Mesodermal cell (in vitro differentiated cells): Measurements from ENCODE around the gene CTIF.

Experiments used
- H3K27ac ChIP-seq: 2 replicates; pipeline ENCODE4 v1.7.0; 2013; ENCODE audit warnings: mild to moderate bottlenecking, low read depth, low read length, moderate library complexity; ENCODE audit not compliant: severe bottlenecking
- H3K36me3 ChIP-seq: 2 replicates; pipeline ENCODE4 v1.7.1; 2013; ENCODE audit warnings: mild to moderate bottlenecking, low read length, moderate library complexity; ENCODE audit not compliant: control insufficient read depth, insufficient read depth
- H3K4me1 ChIP-seq: one replicate; pipeline ENCODE4 v1.7.1; 2013; ENCODE audit warnings: mild to moderate bottlenecking, low read length; ENCODE audit not compliant: insufficient read depth, control insufficient read depth, poor library complexity, severe bottlenecking
- H3K4me3 ChIP-seq: 2 replicates; pipeline ENCODE4 v1.7.0; 2013; ENCODE audit warnings: low read length, control low read depth, mild to moderate bottlenecking; ENCODE audit not compliant: insufficient read depth, poor library complexity, severe bottlenecking; ENCODE audit errors: extremely low read depth
- H3K9me3 ChIP-seq: 2 replicates; pipeline ENCODE4 v1.7.1; 2013; ENCODE audit warnings: mild to moderate bottlenecking, low read length, moderate library complexity; ENCODE audit not compliant: control insufficient read depth
- WGBS, 2 experiments: methylation state at CpG; one replicate each; pipeline ENCODE4 v1.1.5; 2013; ENCODE audit warnings: missing lambda C conversion rate in 2 of 2; ENCODE audit not compliant: insufficient coverage in 2 of 2; 5-methylcytosine and 5-hydroxymethylcytosine counted together

Gene CTIF

DNA sequence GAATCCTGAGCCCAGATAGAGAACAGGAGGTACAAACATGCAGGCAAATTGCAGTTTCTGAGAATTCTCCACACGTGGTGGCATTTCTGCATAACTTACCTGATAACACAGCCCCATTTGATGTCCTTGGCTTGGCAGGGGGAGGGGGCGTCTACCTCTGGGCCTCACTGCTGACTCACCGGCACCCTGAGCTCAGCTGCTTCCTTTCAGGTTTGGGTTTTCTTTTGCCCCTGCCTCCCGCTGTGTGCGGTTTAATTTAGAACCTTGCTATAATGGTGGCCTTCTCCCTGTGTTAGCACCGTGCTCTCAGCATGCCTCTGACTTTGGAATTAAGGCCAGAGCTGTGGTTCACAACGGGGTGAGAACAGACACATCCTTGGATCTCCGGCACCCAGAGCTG is 4.4 kb downstream of the CTIF start:
- peaks cover 64% of the 10 kb centered on the region for H3K4me1 ChIP-seq
- peaks cover 6% of the 10 kb centered on the region for H3K36me3 ChIP-seq
- 16 to 19% methylated on average over 7 to 8 of the region's 8 CpGs for WGBS, 2 experiments
- H3K27ac ChIP-seq, result no peak overlapping the region
- H3K4me3 ChIP-seq, result no peak overlapping the region
- no peaks in the 10 kb centered on the region for H3K9me3 ChIP-seq

DNA sequence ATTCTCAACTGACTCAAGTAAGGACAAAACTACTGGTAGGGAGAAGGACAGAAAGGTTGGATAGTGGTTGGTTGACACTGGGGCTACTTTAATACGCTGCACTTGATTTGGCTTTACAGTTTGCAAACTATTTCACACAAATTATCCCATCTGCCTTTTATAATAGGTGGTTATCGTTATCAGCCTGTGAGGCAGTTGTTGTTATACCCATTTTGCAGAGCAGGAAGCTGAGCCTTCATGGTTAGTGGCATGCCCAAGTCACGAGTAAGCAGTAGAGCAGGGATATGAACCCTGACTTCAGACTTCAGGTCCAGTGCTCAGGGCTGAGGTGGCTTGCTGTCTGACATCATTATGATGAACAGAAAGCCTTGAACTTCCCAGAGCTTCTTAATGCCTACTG is 5.3 kb downstream of the CTIF start:
- Histone ChIP-seq H3K4me3 (no peak overlapping the region), H3K27ac (no peak overlapping the region), H3K36me3 (peaks cover 12% of the 10 kb centered on the region), H3K9me3 (no peaks in the 10 kb centered on the region), H3K4me1 (peaks cover 68% of the 10 kb centered on the region)
- 93 to 96% methylated on average over 2 of the region's 3 CpGs for WGBS, 2 experiments

DNA sequence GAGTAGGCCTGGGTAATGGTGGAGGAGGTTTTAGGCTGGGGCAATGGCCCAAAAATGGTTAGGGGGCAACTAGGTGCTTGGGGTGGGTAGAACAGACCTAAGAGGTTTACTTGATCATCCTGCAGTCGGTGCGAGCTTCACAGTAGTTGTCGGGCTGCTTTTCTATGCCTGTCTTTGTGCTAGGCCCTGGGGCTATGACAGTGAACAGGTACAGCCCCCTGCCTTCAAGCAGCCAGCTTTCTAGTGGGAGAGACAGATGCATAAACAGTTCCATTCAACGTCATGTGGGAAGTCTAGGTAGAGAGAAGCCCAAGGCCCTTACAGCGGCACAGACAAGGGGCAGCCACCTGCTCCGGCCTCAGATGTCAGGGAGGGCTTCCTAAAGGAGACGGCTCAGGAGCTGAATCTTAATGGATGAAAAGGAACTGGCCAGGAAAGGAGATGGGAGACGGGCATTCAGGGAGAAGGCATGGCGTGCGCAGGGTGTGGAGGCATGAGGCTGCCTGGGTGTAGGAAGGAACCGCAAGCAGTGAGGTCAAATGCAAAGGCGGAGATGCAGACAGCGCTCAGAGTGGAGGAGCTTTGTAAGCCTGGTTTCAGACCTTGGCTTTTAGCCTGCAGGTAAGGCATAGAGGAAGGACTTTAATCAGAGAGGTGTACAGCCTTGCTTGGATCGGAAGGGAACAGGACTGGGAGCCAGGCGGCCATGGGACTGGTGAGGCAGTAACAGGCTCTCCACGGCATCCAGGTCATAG is 6.0 kb downstream of the CTIF start:
- Histone ChIP-seq H3K4me3 (no peak overlapping the region), H3K9me3 (no peaks in the 10 kb centered on the region), H3K4me1 (peaks cover 68% of the 10 kb centered on the region), H3K36me3 (peaks cover 12% of the 10 kb centered on the region), H3K27ac (no peak overlapping the region)
- 95 to 98% methylated on average over 14 to 15 of the region's 16 CpGs for WGBS, 2 experiments

DNA sequence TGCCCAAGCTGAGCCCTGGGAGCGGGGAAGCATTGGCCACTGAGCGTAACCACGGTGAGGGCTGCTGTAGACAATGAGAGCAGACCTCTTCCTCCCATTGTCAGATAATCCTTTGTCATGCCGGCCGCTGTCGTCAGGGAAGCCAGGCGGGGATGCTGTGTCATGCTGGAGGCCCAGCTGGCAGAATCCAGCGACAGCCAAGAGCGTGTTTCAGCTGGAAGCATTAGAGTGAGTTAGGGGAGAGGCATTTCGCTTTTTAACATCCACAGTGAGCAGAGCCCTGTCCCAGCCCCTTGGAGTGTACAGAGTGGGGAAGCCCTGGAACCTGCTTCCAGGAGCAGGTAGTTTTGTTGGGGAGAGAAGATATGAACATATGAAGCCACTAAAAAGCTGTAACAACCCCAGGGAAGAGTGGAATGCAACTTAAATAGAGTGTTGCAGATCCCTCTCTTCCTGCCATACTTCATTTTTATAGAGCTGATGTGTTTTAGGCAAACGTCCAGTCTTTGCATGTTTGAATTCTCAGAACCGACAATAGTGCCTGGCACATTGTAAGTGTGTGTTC is 7.0 kb downstream of the CTIF start:
- Histone ChIP-seq H3K4me1 (peaks cover 68% of the 10 kb centered on the region), H3K9me3 (no peaks in the 10 kb centered on the region), H3K36me3 (peaks cover 21% of the 10 kb centered on the region), H3K4me3 (no peak overlapping the region), H3K27ac (peak overlapping the region; percentile 82)
- 31 to 54% methylated on average over 5 to 12 of the region's 12 CpGs for WGBS, 2 experiments

DNA sequence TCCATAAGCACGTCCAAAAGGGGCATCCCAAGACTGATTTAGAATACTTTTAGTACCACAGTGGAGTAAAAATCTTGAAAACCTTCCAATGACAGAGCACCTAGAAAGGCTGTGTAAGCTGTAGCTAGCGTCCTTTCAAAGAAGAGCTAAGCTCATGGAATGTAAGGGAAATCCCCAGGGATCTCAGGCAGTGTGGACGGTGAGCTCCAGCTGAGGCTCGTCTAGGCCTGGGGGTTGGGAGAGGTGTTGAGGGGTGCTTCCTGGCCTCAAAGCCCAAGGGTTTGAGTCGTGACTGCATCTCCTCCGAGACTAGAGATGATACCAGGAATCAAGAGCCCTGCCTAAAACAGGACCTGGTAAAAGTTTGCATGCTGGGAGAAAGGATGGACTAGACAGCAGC is 7.6 kb downstream of the CTIF start:
- Histone ChIP-seq H3K9me3 (no peaks in the 10 kb centered on the region), H3K4me3 (no peak overlapping the region), H3K27ac (peak overlapping the region; percentile 82), H3K36me3 (peaks cover 21% of the 10 kb centered on the region), H3K4me1 (peaks cover 67% of the 10 kb centered on the region)
- WGBS, 2 experiments, result 54 to 69% methylated on average over 3 to 5 of the region's 6 CpGs

DNA sequence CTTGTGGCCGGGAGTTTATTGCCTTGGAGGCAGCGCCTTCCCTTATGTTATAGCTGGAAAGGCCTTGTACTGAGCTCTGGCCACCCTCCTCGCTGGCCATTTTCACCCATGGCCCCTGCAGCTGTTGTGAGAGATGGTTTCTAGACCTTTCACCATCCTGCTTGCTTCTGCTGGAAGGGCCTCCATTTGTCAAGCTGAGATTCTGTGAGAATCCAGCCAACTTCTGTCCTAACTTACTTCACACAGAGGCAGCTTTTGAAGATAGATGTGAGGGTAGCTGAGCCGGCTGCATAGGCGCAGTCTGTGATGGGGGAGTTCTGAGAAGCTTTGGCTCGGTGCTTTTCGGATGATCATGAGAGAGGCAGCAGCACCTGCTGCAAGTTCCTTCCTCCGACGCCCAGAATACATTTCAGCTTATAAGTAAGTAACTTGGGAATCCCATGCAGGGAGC is 8.7 kb downstream of the CTIF start:
- 69 to 72% methylated on average over 6 of the region's 9 CpGs for WGBS, 2 experiments
- H3K36me3 ChIP-seq, result peaks cover 29% of the 10 kb centered on the region
- peaks cover 57% of the 10 kb centered on the region for H3K4me1 ChIP-seq
- H3K9me3 ChIP-seq, result no peaks in the 10 kb centered on the region
- no peak overlapping the region for H3K4me3 ChIP-seq
- H3K27ac ChIP-seq, result no peak overlapping the region

DNA sequence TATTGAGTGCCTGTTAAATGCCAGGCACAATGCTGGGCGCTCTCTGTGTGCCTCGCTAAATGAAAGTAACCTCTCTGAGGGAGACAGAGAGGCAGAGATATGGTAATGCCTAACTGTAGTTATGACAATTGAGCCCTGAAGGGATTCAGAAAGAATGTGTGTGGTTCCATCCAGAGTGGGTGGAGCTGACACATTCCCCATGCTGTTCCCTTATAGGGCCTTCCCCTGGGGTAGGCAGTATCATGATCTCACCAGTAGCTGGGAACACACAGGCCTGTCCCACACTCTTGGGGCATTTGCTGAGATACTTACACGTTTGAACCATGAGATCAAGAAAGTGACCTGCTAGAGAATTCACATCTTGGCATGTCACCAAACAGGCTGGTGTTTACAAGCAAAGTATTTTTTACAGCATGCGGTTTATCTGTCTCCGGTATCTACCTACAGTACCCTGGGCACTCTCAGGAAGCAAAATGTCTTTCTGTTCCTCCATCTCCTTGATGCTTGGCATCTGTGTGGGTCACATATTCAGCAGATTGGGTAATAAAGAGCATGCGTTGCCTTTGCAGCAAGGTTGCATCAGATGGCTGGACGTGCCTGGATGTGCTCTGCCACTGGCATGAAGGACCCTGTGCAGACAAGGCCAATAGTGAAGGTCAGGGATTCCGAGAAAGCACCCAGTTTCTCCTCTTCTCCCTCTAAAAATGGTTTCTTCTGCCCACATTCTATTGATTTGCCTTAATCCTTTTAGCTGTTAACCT is 9.4 kb downstream of the CTIF start:
- Histone ChIP-seq H3K4me1 (peaks cover 50% of the 10 kb centered on the region), H3K4me3 (no peak overlapping the region), H3K36me3 (peaks cover 35% of the 10 kb centered on the region), H3K27ac (no peak overlapping the region), H3K9me3 (no peaks in the 10 kb centered on the region)
- WGBS, 2 experiments, result 66 to 70% methylated on average over 8 of the region's 8 CpGs

DNA sequence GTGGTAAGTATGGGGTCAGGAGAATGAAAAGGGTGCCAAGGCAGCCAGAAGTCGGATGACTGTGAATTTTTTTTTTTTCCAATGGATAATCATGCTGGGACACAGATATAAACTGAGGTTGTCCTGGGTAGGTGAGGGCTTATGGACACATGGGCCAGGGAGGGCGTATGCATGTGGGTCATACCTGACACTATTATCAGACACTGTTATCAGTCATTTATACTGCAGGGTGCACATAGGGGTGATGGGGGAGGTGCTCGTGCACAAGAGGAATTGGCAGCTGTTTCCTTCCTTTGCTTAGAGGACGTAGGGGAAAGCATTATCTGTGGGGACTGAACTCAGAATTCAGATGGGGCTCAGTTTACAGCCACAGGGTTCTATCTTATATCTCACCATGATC is 10.1 kb downstream of the CTIF start:
- Histone ChIP-seq H3K4me3 (no peak overlapping the region), H3K4me1 (peaks cover 43% of the 10 kb centered on the region), H3K27ac (no peak overlapping the region), H3K9me3 (no peaks in the 10 kb centered on the region), H3K36me3 (peaks cover 37% of the 10 kb centered on the region)
- WGBS, 2 experiments, result 100% methylated on average over 1 of the region's 4 CpGs

DNA sequence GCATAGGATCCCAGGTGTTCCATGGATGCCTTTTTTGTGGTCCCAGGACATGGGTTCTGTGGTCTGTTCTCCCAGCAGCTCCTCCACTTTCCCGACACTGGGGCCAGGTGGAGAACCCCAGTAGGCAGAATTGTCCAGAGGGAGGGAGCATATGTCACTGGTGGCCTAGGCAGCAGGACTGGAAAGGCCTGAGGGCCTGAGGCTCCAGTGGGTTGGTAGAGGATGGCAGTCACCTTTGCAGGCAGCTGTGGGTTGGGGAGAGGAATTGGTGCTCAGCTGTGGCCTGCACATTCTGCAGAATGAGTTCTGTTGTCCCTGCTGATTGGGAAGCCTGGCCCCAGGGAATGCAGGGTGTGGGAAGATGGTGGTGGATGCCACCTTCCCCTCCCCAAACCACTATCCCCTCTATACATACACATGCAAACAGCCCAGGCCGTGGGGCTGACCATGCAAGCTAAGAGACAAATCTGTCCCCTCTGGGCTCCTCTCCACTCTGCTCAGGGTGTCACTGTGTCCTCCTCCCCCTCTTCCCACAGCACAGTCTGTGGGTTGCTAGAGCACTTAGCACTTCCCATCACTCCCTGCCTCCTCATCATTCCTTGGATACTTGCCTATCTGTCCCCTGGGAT is 11.4 kb downstream of the CTIF start:
- H3K4me3 ChIP-seq, result no peak overlapping the region
- H3K9me3 ChIP-seq, result no peaks in the 10 kb centered on the region
- WGBS, 2 experiments, result 100% methylated on average over 1 of the region's 2 CpGs
- peaks cover 42% of the 10 kb centered on the region for H3K36me3 ChIP-seq
- no peak overlapping the region for H3K27ac ChIP-seq
- peaks cover 33% of the 10 kb centered on the region for H3K4me1 ChIP-seq

DNA sequence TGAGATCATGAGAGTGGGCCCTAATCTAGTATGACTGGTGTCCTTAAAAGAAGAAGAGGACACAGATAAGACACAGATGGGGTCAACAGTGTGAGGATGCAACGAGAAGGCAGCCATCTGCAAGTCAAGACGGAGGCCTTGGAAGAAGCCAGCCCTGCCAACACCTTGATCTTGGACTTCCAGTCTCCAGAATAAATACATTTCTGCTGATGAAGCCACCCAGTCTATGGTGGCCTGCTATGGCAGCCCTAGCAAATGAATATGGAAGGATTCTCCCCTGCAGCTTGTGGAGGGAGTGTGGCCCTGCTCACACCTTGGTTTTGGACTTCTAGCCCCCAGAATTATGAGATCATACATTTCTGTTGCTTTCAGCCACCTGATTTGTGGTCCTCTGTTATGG is 12.3 kb downstream of the CTIF start:
- H3K4me1 ChIP-seq, result peaks cover 25% of the 10 kb centered on the region
- no peak overlapping the region for H3K27ac ChIP-seq
- no peak overlapping the region for H3K4me3 ChIP-seq
- H3K9me3 ChIP-seq, result no peaks in the 10 kb centered on the region
- no CpG with 5 or more reads among the region's 2 CpGs for WGBS, 2 experiments
- peaks cover 42% of the 10 kb centered on the region for H3K36me3 ChIP-seq
